Testis (tissue), 2 donors: ENCODE results near the gene CDH9.

Experiments
- POLR2A ChIP-seq: fragments of 450-650 bp; IDR thresholded peaks from one replicate; pipeline ENCODE4 v1.6.1; 2017; ENCODE audit warnings: antibody characterized with exemption, mild to moderate bottlenecking, moderate library complexity
- TF ChIP-seq, protein P1 (sequence below), 3 experiments: fragments of 450-650 bp in 2 of 3; fragments of 200-600 bp in 1 of 3; sonication (generic) in 1 of 3; IDR thresholded peaks; one replicate each; pipeline ENCODE4 v1.5.1; 2016 to 2019; ENCODE audit warnings: antibody characterized with exemption in 3 of 3, mild to moderate bottlenecking in 2 of 3, moderate library complexity in 1 of 3

DNA sequence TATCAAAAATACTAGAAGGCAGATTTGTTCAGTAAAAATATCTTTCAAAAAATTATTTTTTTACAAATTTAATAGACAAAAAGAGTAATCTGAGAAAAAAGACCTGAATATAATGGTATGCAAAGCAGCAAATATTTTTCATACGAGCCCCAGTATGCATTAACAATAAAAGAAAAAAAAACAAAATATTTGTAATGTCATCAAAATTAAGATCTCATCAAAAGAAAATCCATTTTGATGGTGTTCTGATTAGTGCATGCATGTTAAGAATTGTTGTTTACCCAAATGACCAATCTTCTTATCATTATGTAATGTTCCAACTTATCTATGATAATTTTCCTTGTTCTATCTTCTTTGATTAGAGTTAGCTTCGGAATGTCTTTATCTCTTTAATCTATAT lies 106.1 kb downstream of the CDH9 start:
- TF ChIP-seq, protein P1, sequence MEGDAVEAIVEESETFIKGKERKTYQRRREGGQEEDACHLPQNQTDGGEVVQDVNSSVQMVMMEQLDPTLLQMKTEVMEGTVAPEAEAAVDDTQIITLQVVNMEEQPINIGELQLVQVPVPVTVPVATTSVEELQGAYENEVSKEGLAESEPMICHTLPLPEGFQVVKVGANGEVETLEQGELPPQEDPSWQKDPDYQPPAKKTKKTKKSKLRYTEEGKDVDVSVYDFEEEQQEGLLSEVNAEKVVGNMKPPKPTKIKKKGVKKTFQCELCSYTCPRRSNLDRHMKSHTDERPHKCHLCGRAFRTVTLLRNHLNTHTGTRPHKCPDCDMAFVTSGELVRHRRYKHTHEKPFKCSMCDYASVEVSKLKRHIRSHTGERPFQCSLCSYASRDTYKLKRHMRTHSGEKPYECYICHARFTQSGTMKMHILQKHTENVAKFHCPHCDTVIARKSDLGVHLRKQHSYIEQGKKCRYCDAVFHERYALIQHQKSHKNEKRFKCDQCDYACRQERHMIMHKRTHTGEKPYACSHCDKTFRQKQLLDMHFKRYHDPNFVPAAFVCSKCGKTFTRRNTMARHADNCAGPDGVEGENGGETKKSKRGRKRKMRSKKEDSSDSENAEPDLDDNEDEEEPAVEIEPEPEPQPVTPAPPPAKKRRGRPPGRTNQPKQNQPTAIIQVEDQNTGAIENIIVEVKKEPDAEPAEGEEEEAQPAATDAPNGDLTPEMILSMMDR (IDR thresholded peaks at IDR 0.05) = no peak
- no peak for TF ChIP-seq POLR2A
